ENCODE data around the gene TRIM58. TPM values are rescaled to one million over a fixed set of nuclear protein-coding genes. Genes with fewer than 3 reads are reported as not detected.

Gene TRIM58
- total and polyA plus RNA-seq, 2 experiments from 2014 or later = 2.2 to 2.7 TPM

- no peak overlapping the region for H3K27ac ChIP-seq
- H3K27me3 ChIP-seq = no peaks in the 10 kb centered on the region
- TF ChIP-seq, protein P1, sequence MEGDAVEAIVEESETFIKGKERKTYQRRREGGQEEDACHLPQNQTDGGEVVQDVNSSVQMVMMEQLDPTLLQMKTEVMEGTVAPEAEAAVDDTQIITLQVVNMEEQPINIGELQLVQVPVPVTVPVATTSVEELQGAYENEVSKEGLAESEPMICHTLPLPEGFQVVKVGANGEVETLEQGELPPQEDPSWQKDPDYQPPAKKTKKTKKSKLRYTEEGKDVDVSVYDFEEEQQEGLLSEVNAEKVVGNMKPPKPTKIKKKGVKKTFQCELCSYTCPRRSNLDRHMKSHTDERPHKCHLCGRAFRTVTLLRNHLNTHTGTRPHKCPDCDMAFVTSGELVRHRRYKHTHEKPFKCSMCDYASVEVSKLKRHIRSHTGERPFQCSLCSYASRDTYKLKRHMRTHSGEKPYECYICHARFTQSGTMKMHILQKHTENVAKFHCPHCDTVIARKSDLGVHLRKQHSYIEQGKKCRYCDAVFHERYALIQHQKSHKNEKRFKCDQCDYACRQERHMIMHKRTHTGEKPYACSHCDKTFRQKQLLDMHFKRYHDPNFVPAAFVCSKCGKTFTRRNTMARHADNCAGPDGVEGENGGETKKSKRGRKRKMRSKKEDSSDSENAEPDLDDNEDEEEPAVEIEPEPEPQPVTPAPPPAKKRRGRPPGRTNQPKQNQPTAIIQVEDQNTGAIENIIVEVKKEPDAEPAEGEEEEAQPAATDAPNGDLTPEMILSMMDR (IDR thresholded peaks at IDR 0.05; ENCODE audit: low read depth, low read length) = no peak
- DNase-seq (ENCODE audit: low read depth in 1 of 2, low spot score in 1 of 2) = no peak
- no peaks in the 10 kb centered on the region for H3K4me1 ChIP-seq (ENCODE audit: low read depth)
- no peaks in the 10 kb centered on the region for H3K36me3 ChIP-seq
- no peaks in the 10 kb centered on the region for H3K9me3 ChIP-seq (ENCODE audit: low read depth)
- H3K4me3 ChIP-seq = no peak overlapping the region
Observed at GRCh38 chr1:247905181-247905580, 48.2 kb downstream of the TRIM58 start.

GRCh38 chr1:247905910-247906503 is 49.0 kb downstream of the TRIM58 start:
- DNase-seq (ENCODE audit: low read depth in 1 of 2, low spot score in 1 of 2) = no peak
- H3K36me3 ChIP-seq = no peaks in the 10 kb centered on the region
- H3K4me1 ChIP-seq (ENCODE audit: low read depth) = no peaks in the 10 kb centered on the region
- TF ChIP-seq, protein P1 (IDR thresholded peaks at IDR 0.05; ENCODE audit: low read depth, low read length) = no peak
- no peak overlapping the region for H3K27ac ChIP-seq
- H3K27me3 ChIP-seq = no peaks in the 10 kb centered on the region
- no peaks in the 10 kb centered on the region for H3K9me3 ChIP-seq (ENCODE audit: low read depth)
- H3K4me3 ChIP-seq = no peak overlapping the region

- Histone ChIP-seq H3K4me1 (ENCODE audit: low read depth) (no peaks in the 10 kb centered on the region), H3K36me3 (no peaks in the 10 kb centered on the region), H3K9me3 (ENCODE audit: low read depth) (no peaks in the 10 kb centered on the region), H3K27ac (no peak overlapping the region), H3K27me3 (no peaks in the 10 kb centered on the region), H3K4me3 (no peak overlapping the region)
- TF ChIP-seq, protein P1 (IDR thresholded peaks at IDR 0.05; ENCODE audit: low read depth, low read length) = no peak
- peak in 1 of 2 donors; percentile 0 for DNase-seq (ENCODE audit: low read depth in 1 of 2, low spot score in 1 of 2)
Observed at GRCh38 chr1:247906504-247907047, 49.6 kb downstream of the TRIM58 start.

DNA sequence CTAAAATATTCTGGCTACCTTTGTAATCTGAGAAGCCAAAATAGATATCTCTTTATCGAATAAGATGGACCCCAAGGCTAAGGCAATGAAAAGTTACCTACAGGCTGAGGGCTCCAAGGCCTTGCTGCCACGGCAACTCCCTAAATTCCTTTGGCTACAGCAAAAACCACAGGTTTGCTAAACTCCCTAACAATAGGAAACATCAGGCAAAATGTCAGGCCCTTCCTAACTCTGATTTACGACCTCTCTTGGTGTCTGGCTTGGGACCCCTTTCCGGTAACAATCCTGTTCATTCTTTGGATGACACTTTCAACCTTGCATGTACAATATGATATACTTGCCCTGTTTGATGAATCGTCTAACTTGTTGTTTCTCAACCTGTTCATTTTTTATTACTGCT is 51.8 kb downstream of the TRIM58 start:
- Histone ChIP-seq H3K36me3 (no peaks in the 10 kb centered on the region), H3K4me1 (ENCODE audit: low read depth) (no peaks in the 10 kb centered on the region), H3K9me3 (ENCODE audit: low read depth) (no peaks in the 10 kb centered on the region), H3K27ac (no peak overlapping the region), H3K4me3 (no peak overlapping the region), H3K27me3 (no peaks in the 10 kb centered on the region)
- no peak for DNase-seq (ENCODE audit: low read depth in 1 of 2, low spot score in 1 of 2)
- TF ChIP-seq, protein P1 (IDR thresholded peaks at IDR 0.05; ENCODE audit: low read depth, low read length) = no peak

DNA sequence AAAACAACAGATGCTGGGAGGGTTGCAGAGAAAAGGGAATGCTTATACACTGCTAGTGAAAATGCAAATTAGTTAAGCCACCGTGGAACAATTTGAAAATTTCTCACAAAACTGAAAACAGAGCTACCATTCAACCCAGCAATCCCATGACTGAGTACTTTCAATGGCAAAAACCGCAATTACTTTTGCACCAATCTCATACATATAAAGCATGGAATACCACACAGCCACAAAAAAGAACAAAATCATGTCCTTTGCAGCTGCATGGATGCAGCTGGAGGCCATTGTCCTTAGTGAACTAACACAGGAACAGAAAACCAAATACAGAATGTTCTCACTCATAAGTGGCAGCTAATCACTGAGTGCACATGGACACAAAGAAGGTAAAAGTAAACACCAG is 56.8 kb downstream of the TRIM58 start:
- no peak overlapping the region for H3K4me3 ChIP-seq
- no peak for DNase-seq (ENCODE audit: low read depth in 1 of 2, low spot score in 1 of 2)
- H3K9me3 ChIP-seq (ENCODE audit: low read depth) = no peaks in the 10 kb centered on the region
- no peaks in the 10 kb centered on the region for H3K27me3 ChIP-seq
- TF ChIP-seq, protein P1 (IDR thresholded peaks at IDR 0.05; ENCODE audit: low read depth, low read length) = no peak
- no peaks in the 10 kb centered on the region for H3K4me1 ChIP-seq (ENCODE audit: low read depth)
- no peak overlapping the region for H3K27ac ChIP-seq
- H3K36me3 ChIP-seq = no peaks in the 10 kb centered on the region
